ENCODE measurements around the gene ARL6IP4. TPM values are rescaled to one million over a fixed set of nuclear protein-coding genes. Genes with fewer than 3 reads are reported as not detected.

ARL6IP4 gene
- total RNA-seq, 2 donors from 2014 or later, result 157 to 284 TPM

GRCh38 chr12:122965851-122966742 lies 14.4 kb upstream of the ARL6IP4 start, which contains the start of gene ABCB9:
ABCB9 (minus strand) TSS chr12:122966463; CDS start chr12:122960235, 6,228 bp downstream.
- no peaks in the 10 kb centered on the region for H3K27me3 ChIP-seq
- peak; percentile 89 for DNase-seq (ENCODE audit: low spot score)
- H3K4me3 ChIP-seq, result peak within 1 kb of the TSS; percentile 51 to 73
- H3K27ac ChIP-seq, result peak within 1 kb of the TSS; percentile 54 to 84
- no peak for TF ChIP-seq CTCF (IDR thresholded peaks at IDR 0.05)
- no peaks in the 10 kb centered on the region for H3K36me3 ChIP-seq
- no peaks in the 10 kb centered on the region for H3K9me3 ChIP-seq
- H3K4me1 ChIP-seq, result peaks cover 0 to 52% of the 10 kb centered on the region in 2 donors

- Histone ChIP-seq H3K27me3 (no peaks in the 10 kb centered on the region), H3K9me3 (no peaks in the 10 kb centered on the region), H3K4me1 (peaks cover 0 to 45% of the 10 kb centered on the region in 2 donors), H3K36me3 (no peaks in the 10 kb centered on the region), H3K27ac (peak overlapping the region in 1 of 2 donors; percentile 13), H3K4me3 (peak overlapping the region in 1 of 2 donors; percentile 73)
- no peak for DNase-seq (ENCODE audit: low spot score)
- TF ChIP-seq CTCF (IDR thresholded peaks at IDR 0.05), result no peak
Observed at GRCh38 chr12:122966743-122967550, 13.5 kb upstream of the ARL6IP4 start.

- H3K4me3 ChIP-seq, result no peak overlapping the region
- no peak for DNase-seq (ENCODE audit: low spot score)
- peaks cover 0 to 34% of the 10 kb centered on the region in 2 donors for H3K4me1 ChIP-seq
- no peak for TF ChIP-seq CTCF (IDR thresholded peaks at IDR 0.05)
- no peaks in the 10 kb centered on the region for H3K9me3 ChIP-seq
- no peak overlapping the region for H3K27ac ChIP-seq
- no peaks in the 10 kb centered on the region for H3K36me3 ChIP-seq
- H3K27me3 ChIP-seq, result no peaks in the 10 kb centered on the region
Observed at GRCh38 chr12:122968104-122968503, 12.4 kb upstream of the ARL6IP4 start.

GRCh38 chr12:122969676-122970075 lies 10.8 kb upstream of the ARL6IP4 start:
- Histone ChIP-seq H3K36me3 (no peaks in the 10 kb centered on the region), H3K4me1 (peaks cover 0 to 26% of the 10 kb centered on the region in 2 donors), H3K27me3 (no peaks in the 10 kb centered on the region), H3K9me3 (no peaks in the 10 kb centered on the region), H3K27ac (no peak overlapping the region), H3K4me3 (no peak overlapping the region)
- no peak for TF ChIP-seq CTCF (IDR thresholded peaks at IDR 0.05)
- no peak for DNase-seq (ENCODE audit: low spot score)

- Histone ChIP-seq H3K36me3 (no peaks in the 10 kb centered on the region), H3K27me3 (no peaks in the 10 kb centered on the region)
- no peak for TF ChIP-seq CTCF (IDR thresholded peaks at IDR 0.05)
Observed at GRCh38 chr12:122974274-122974891, 6.1 kb upstream of the ARL6IP4 start.

More at GRCh38 chr12:122974274-122974891, 6.1 kb upstream of the ARL6IP4 start:
- H3K4me3 ChIP-seq, result peak overlapping the region; percentile 91 to 98
- peaks cover 0 to 46% of the 10 kb centered on the region in 2 donors for H3K4me1 ChIP-seq
- peak; percentile 99 for DNase-seq (ENCODE audit: low spot score)
- H3K27ac ChIP-seq, result peak overlapping the region; percentile 97 to 99
- H3K9me3 ChIP-seq, result no peaks in the 10 kb centered on the region
